ENCODE measurements around the gene CKAP2L. TPM values are rescaled to one million over a fixed set of nuclear protein-coding genes. Genes with fewer than 3 reads are reported as not detected.

The CKAP2L gene
- total RNA-seq, 1 experiment from 2014 or later = 42.5 TPM

DNA sequence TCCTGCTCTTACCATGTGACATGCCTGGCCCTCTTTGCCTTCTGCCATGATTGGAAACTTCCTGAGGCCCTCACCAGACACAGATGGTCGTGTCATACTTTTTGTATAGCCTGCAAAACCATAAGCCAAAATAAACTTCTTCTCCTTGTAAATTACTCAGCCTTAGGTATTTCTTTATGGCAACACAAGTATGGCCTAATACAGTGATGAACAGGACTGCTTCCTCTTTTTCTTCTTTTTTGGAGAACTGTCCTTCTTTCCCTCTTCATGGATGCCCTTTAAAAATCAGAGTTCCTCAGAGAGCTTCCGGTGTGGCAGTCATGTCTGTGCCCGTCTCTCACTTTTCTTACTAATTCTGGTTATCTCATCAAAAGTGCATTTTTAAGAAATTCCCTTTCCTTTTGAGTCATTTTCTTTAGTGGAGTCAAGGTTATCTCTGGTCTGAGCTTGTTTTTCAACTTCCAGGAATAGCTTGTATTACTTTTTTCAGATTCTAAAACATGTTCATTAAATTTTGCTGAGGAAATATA, 29.1 kb upstream of the CKAP2L start:
- TF ChIP-seq, protein P1, sequence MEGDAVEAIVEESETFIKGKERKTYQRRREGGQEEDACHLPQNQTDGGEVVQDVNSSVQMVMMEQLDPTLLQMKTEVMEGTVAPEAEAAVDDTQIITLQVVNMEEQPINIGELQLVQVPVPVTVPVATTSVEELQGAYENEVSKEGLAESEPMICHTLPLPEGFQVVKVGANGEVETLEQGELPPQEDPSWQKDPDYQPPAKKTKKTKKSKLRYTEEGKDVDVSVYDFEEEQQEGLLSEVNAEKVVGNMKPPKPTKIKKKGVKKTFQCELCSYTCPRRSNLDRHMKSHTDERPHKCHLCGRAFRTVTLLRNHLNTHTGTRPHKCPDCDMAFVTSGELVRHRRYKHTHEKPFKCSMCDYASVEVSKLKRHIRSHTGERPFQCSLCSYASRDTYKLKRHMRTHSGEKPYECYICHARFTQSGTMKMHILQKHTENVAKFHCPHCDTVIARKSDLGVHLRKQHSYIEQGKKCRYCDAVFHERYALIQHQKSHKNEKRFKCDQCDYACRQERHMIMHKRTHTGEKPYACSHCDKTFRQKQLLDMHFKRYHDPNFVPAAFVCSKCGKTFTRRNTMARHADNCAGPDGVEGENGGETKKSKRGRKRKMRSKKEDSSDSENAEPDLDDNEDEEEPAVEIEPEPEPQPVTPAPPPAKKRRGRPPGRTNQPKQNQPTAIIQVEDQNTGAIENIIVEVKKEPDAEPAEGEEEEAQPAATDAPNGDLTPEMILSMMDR (IDR thresholded peaks at IDR 0.05; ENCODE audit: unreplicated experiment) = no peak
- Mint-ChIP-seq H3K27me3 (ENCODE audit: unreplicated experiment) (no peaks in the 10 kb centered on the region), H3K9me3 (ENCODE audit: low read depth, unreplicated experiment) (peaks cover 9% of the 10 kb centered on the region), H3K4me3 (ENCODE audit: low read depth, unreplicated experiment) (peak overlapping the region; percentile 47), H3K27ac (ENCODE audit: unreplicated experiment) (peak overlapping the region; percentile 99), H3K4me1 (ENCODE audit: low read depth, unreplicated experiment) (peaks cover 82% of the 10 kb centered on the region), H3K36me3 (ENCODE audit: insufficient read depth, unreplicated experiment) (peaks cover 30% of the 10 kb centered on the region)
- CTCF ChIA-PET = interaction anchor here (0.7 to 0.9 kb wide), 2 partner anchors 65 to 91 kb away, joined by 3 read pairs; no protein-coding TSS in a partner anchor
- intact Hi-C loops (cut with micrococcal nuclease; ENCODE audit: unreplicated experiment) = no loop called here
- no peak for DNase-seq
- TSS peak; percentile 96 for BruUV-seq (replicated peaks)

GRCh38 chr2:112792419-112792818, 28.0 kb upstream of the CKAP2L start:
- TF ChIP-seq, protein P1 (IDR thresholded peaks at IDR 0.05; ENCODE audit: unreplicated experiment) = no peak
- CTCF ChIA-PET = no interaction called here
- intact Hi-C loops (cut with micrococcal nuclease; ENCODE audit: unreplicated experiment) = no loop called here
- H3K4me1 Mint-ChIP-seq (ENCODE audit: low read depth, unreplicated experiment) = peaks cover 79% of the 10 kb centered on the region
- peaks cover 30% of the 10 kb centered on the region for H3K36me3 Mint-ChIP-seq (ENCODE audit: insufficient read depth, unreplicated experiment)
- H3K4me3 Mint-ChIP-seq (ENCODE audit: low read depth, unreplicated experiment) = no peak overlapping the region
- peak overlapping the region; percentile 99 for H3K27ac Mint-ChIP-seq (ENCODE audit: unreplicated experiment)
- BruUV-seq (replicated peaks) = no TSS peak
- no peaks in the 10 kb centered on the region for H3K27me3 Mint-ChIP-seq (ENCODE audit: unreplicated experiment)
- DNase-seq = no peak
- peaks cover 8% of the 10 kb centered on the region for H3K9me3 Mint-ChIP-seq (ENCODE audit: low read depth, unreplicated experiment)

DNA sequence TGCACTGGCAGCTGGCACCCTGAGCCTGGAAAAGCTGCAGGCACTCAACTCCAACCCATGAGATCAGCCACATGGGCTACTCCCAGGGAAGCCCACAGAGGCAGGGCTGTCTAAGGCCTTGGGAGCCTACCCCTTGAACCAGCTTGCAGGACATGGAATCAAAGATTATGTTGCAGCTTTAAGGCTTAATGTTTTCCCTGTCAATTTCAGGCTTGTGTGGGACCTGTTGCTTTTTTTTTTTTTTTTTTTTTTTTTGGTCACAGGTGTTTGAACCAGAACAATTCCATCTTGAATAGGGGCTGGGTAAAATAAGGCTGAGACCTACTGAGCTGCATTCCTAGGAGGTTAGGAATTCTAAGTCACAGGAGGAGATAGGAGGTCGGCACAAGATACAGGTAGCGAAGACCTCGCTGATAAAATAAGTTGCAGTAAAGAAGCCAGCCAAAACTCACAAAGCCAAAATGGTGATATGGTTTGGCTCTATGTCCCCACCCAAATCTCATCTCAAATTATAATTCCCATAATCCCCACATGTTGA, 27.4 kb upstream of the CKAP2L start:
- Mint-ChIP-seq H3K27me3 (ENCODE audit: unreplicated experiment) (no peaks in the 10 kb centered on the region), H3K27ac (ENCODE audit: unreplicated experiment) (no peak overlapping the region), H3K9me3 (ENCODE audit: low read depth, unreplicated experiment) (peaks cover 6% of the 10 kb centered on the region), H3K4me3 (ENCODE audit: low read depth, unreplicated experiment) (no peak overlapping the region), H3K4me1 (ENCODE audit: low read depth, unreplicated experiment) (peaks cover 72% of the 10 kb centered on the region), H3K36me3 (ENCODE audit: insufficient read depth, unreplicated experiment) (peaks cover 29% of the 10 kb centered on the region)
- TF ChIP-seq, protein P1 (IDR thresholded peaks at IDR 0.05; ENCODE audit: unreplicated experiment) = no peak
- BruUV-seq (replicated peaks) = no TSS peak
- DNase-seq = no peak
- intact Hi-C loops (cut with micrococcal nuclease; ENCODE audit: unreplicated experiment) = no loop called here
- CTCF ChIA-PET = no interaction called here

DNA sequence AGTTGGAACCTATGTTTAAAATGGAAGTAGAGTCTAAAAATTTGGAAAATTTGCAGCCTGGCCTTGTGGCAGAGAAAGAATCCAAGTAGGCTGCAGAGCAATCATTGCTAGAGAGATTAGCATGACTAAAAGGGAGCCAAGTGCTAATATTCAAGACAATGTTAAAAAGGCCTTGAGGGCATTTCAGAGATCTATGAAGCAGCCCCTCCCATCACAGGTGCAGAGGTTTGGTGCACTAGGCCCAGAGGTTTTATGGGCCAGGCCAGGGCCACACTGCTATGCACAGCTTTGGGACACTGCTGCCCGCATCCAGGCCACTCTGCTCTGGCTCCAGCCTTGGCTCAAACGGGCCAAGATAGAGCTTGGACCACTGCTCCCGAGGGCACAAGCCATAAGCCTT, 26.6 kb upstream of the CKAP2L start:
- peaks cover 25% of the 10 kb centered on the region for H3K36me3 Mint-ChIP-seq (ENCODE audit: insufficient read depth, unreplicated experiment)
- peaks cover 6% of the 10 kb centered on the region for H3K9me3 Mint-ChIP-seq (ENCODE audit: low read depth, unreplicated experiment)
- TF ChIP-seq, protein P1 (IDR thresholded peaks at IDR 0.05; ENCODE audit: unreplicated experiment) = no peak
- H3K4me1 Mint-ChIP-seq (ENCODE audit: low read depth, unreplicated experiment) = peaks cover 65% of the 10 kb centered on the region
- no peaks in the 10 kb centered on the region for H3K27me3 Mint-ChIP-seq (ENCODE audit: unreplicated experiment)
- CTCF ChIA-PET = no interaction called here
- no TSS peak for BruUV-seq (replicated peaks)
- H3K4me3 Mint-ChIP-seq (ENCODE audit: low read depth, unreplicated experiment) = no peak overlapping the region
- DNase-seq = no peak
- no peak overlapping the region for H3K27ac Mint-ChIP-seq (ENCODE audit: unreplicated experiment)
- intact Hi-C loops (cut with micrococcal nuclease; ENCODE audit: unreplicated experiment) = no loop called here
